ENCODE measurements around the gene POMT1.

GRCh38 chr9:131559421-131560000, 56.8 kb downstream of the POMT1 start:
- peak in 2 of 7 experiments; percentile 15 to 31 for TF ChIP-seq CTCF (IDR thresholded peaks at IDR 0.05)
- TF ChIP-seq POLR2A (IDR thresholded peaks at IDR 0.05), result no peak

All from body of pancreas (tissue), 4 donors.